ENCODE results near the gene RAD50.

GRCh38 chr5:132681983-132682382 lies 125.2 kb downstream of the RAD50 start:
- TF ChIP-seq MXI1 (IDR thresholded peaks at IDR 0.05; ENCODE audit: borderline replicate concordance, low read depth, low read length) = no peak
- TF ChIP-seq BHLHE40 (IDR thresholded peaks at IDR 0.05; ENCODE audit: low read depth, low read length) = no peak
- TF ChIP-seq RAD21 (IDR thresholded peaks at IDR 0.05; ENCODE audit: low read length) = no peak
- no peak for TF ChIP-seq CTCF (conservative IDR thresholded peaks at IDR 0.05; ENCODE audit: low read depth, low read length)
- no peak for TF ChIP-seq POLR2A (IDR thresholded peaks at IDR 0.05; ENCODE audit: low read depth, low read length)
- TF ChIP-seq CHD1 (IDR thresholded peaks at IDR 0.05; ENCODE audit: low read depth, low read length) = no peak
- TF ChIP-seq RCOR1 (IDR thresholded peaks at IDR 0.05; ENCODE audit: insufficient replicate concordance, low read length) = no peak
- TF ChIP-seq FOS (IDR thresholded peaks at IDR 0.05; ENCODE audit: low read depth, low read length) = no peak
- TF ChIP-seq USF2 (IDR thresholded peaks at IDR 0.05; ENCODE audit: low read depth, low read length) = no peak
- TF ChIP-seq CEBPB (IDR thresholded peaks at IDR 0.05; ENCODE audit: low read depth, low read length) = no peak
- no peak for TF ChIP-seq ELK1 (IDR thresholded peaks at IDR 0.05; ENCODE audit: borderline replicate concordance, low read depth, low read length)
- no peak for TF ChIP-seq NFE2L2 (IDR thresholded peaks at IDR 0.05; ENCODE audit: low read depth, low read length)
- TF ChIP-seq MAFK (IDR thresholded peaks at IDR 0.05; ENCODE audit: low read depth, low read length) = no peak
- TF ChIP-seq RFX5 (IDR thresholded peaks at IDR 0.05; ENCODE audit: low read depth, low read length) = no peak

All from IMR-90 (cell line).